Keratinocyte (primary cell): ENCODE data around the gene HNRNPDL. TPM values are rescaled to one million over a fixed set of nuclear protein-coding genes. Genes with fewer than 3 reads are reported as not detected.

Experiments
- DNase-seq: peaks from one replicate; pipeline ENCODE4 v3.0.0-alpha.2; 2011; ENCODE audit warnings: low read depth, missing footprints, low spot score
- FAIRE-seq: peaks from 2 replicates; lab custom pipeline; 2011; peaks lifted over from hg19 to GRCh38; lab: Jason Lieb, UNC
- H2AFZ ChIP-seq: 2 replicates; pipeline ENCODE4 v1.6.0; 2012; ENCODE audit warnings: low read length, control low read depth, inconsistent platforms; ENCODE audit not compliant: control insufficient read depth
- H3K27ac ChIP-seq: 2 replicates; pipeline ENCODE4 v1.5.1; 2011; ENCODE audit warnings: low read length; ENCODE audit not compliant: control insufficient read depth, insufficient read depth
- H3K27me3 ChIP-seq: 3 replicates; pipeline ENCODE4 v1.6.0; 2011; ENCODE audit warnings: low read length; ENCODE audit not compliant: control insufficient read depth, insufficient read depth; ENCODE audit errors: extremely low read depth
- H3K36me3 ChIP-seq, 2 experiments: 2 replicates in 1 of 2; 3 replicates in 1 of 2; pipeline ENCODE4 v1.5.1; 2011; ENCODE audit warnings: low read length in 2 of 2, mild to moderate bottlenecking in 1 of 2; ENCODE audit not compliant: control insufficient read depth in 2 of 2, insufficient read depth in 2 of 2; ENCODE audit errors: extremely low read depth in 1 of 2
- H3K4me1 ChIP-seq: 3 replicates; pipeline ENCODE4 v1.5.1; 2011; ENCODE audit warnings: low read length; ENCODE audit not compliant: control insufficient read depth, insufficient read depth; ENCODE audit errors: extremely low read depth
- H3K4me2 ChIP-seq: 3 replicates; pipeline ENCODE4 v1.6.0; 2011; ENCODE audit warnings: low read depth, low read length; ENCODE audit not compliant: control insufficient read depth, insufficient read depth; ENCODE audit errors: extremely low read depth
- H3K4me3 ChIP-seq, 3 experiments: fragments of 200-600 bp in 1 of 3; sonication (generic) in 1 of 3; 2 replicates in 2 of 3; 3 replicates in 1 of 3; pipeline ENCODE4 v1.5.1; 2011 to 2016; ENCODE audit warnings: low read length in 3 of 3, mild to moderate bottlenecking in 3 of 3, control low read depth in 2 of 3, inconsistent platforms in 1 of 3, low read depth in 1 of 3, mixed read lengths in 1 of 3, mixed run types in 1 of 3, moderate library complexity in 1 of 3; ENCODE audit not compliant: control insufficient read depth in 2 of 3, insufficient read depth in 2 of 3; ENCODE audit errors: extremely low read depth in 1 of 3
- H3K79me2 ChIP-seq: 2 replicates; pipeline ENCODE4 v1.6.0; 2012; ENCODE audit warnings: low read length; ENCODE audit not compliant: control insufficient read depth, insufficient read depth
- H3K9ac ChIP-seq: 3 replicates; pipeline ENCODE4 v1.6.0; 2011; ENCODE audit warnings: low read length; ENCODE audit not compliant: control insufficient read depth, insufficient read depth; ENCODE audit errors: extremely low read depth
- H3K9me1 ChIP-seq: 3 replicates; pipeline ENCODE4 v1.6.0; 2011; ENCODE audit warnings: low read length; ENCODE audit not compliant: control insufficient read depth, insufficient read depth; ENCODE audit errors: extremely low read depth
- H3K9me3 ChIP-seq: 2 replicates; pipeline ENCODE4 v1.5.1; 2012; ENCODE audit warnings: low read depth, low read length; ENCODE audit not compliant: control insufficient read depth
- H4K20me1 ChIP-seq: 3 replicates; pipeline ENCODE4 v1.6.0; 2011; ENCODE audit warnings: low read length; ENCODE audit not compliant: control insufficient read depth, insufficient read depth; ENCODE audit errors: extremely low read depth
- CTCF ChIP-seq, 3 experiments: IDR thresholded peaks in 1 of 3; conservative IDR thresholded peaks in 1 of 3; optimal IDR thresholded peaks in 1 of 3; 2 replicates in 2 of 3; 3 replicates in 1 of 3; pipeline versions ENCODE3 to v1.5.1; 2011; ENCODE audit warnings: low read length in 3 of 3, mild to moderate bottlenecking in 3 of 3, moderate library complexity in 2 of 3, control low read depth in 1 of 3, inconsistent platforms in 1 of 3; ENCODE audit not compliant: insufficient read depth in 2 of 3; ENCODE audit errors: extremely low read depth in 1 of 3
- EZH2 ChIP-seq: IDR thresholded peaks from one replicate; pipeline ENCODE4 v1.6.1; 2012; ENCODE audit warnings: inconsistent platforms, mild to moderate bottlenecking, low read length, moderate library complexity
- dilution Hi-C: fragments of 300-500 bp; cut with MboI; formaldehyde crosslinking; loops from one replicate; pipeline ENCODE4 v1.7.0; 2020; ENCODE audit warnings: low sequenced_read_pairs; ENCODE audit not compliant: extremely low pct_ligation_motif_present
- polyA plus RNA-seq, 5 experiments: library from polyadenylated mRNA; depleted of rRNA in 3 of 5; stranded (reverse) in 3 of 5; stranded (forward) in 1 of 5; unstranded in 1 of 5; fragments of >200 nt; gene quantifications; 1 replicate in 1 of 5; 2 replicates in 3 of 5; 3 replicates in 1 of 5; pipeline versions ENCODE4 v1.2.1 to v1.2.3, GENCODE V29; 2011 to 2012; ENCODE audit warnings: missing spikeins in 2 of 5, low read depth in 1 of 5, low replicate concordance in 1 of 5

HNRNPDL gene
- polyA plus RNA-seq, 1 donor (not counting 4 experiments of a cell fraction or from before 2014, with no cell fraction given), result 292 TPM

DNA sequence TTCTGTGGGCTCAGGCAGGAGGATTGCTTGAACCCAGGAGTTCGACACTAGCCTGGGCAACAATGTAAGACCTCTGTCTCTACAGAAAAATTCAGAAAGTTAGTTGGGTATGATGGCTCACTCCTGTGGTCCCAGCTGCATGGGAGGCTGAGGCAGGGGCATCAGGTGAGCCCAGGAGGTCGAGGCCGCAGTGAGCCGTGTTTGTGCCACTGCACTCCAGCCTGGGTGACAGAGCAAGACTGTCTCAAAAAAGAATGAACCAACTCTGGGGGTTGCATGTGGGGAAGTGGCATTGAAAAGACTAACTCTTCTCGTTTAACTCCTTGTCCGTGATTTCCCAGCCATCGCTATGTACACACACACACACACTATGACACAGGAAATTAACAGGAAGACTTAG lies 27.0 kb upstream of the HNRNPDL start:
- Histone ChIP-seq H3K4me1 (no peaks in the 10 kb centered on the region), H3K79me2 (peaks cover 8% of the 10 kb centered on the region), H2AFZ (no peak overlapping the region), H3K27me3 (no peaks in the 10 kb centered on the region), H3K4me2 (no peak overlapping the region), H3K9me1 (no peaks in the 10 kb centered on the region), H3K36me3 (peaks cover 14 to 21% of the 10 kb centered on the region in 2 experiments), H3K27ac (no peak overlapping the region), H3K4me3 (no peak overlapping the region), H3K9ac (no peak overlapping the region), H3K9me3 (no peaks in the 10 kb centered on the region), H4K20me1 (no peaks in the 10 kb centered on the region)
- FAIRE-seq (no peak), DNase-seq (no peak)
- dilution Hi-C loops, result no loop called here
- TF ChIP-seq EZH2, result no peak
- no peak for TF ChIP-seq CTCF (optimal IDR thresholded peaks at IDR 0.05 in 1 of 3, IDR thresholded peaks at IDR 0.05 in 1 of 3, conservative IDR thresholded peaks at IDR 0.05 in 1 of 3; ENCODE audit: extremely low read depth in 1 of 3, insufficient read depth in 2 of 3, low read length in 3 of 3)

DNA sequence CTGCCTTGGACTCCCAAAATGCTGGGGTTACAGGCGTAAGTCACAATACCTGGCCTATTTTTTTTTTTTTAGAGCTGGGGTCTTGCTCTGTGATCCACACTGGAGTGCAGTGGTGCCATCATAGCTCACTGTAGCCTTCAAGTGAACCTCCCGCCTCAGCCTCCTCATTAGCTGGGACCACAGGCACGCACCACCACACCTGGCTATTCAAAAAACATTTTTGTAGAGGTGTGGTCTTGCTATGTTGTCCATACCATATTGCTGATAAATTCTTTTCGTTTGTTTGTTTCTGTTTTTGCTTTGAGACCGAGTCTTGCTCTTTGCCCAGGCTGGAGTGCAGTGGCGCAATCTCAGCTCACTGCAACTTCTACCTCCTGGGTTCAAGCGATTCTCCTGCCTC lies 21.8 kb upstream of the HNRNPDL start:
- no peak for TF ChIP-seq CTCF (optimal IDR thresholded peaks at IDR 0.05 in 1 of 3, IDR thresholded peaks at IDR 0.05 in 1 of 3, conservative IDR thresholded peaks at IDR 0.05 in 1 of 3; ENCODE audit: extremely low read depth in 1 of 3, insufficient read depth in 2 of 3, low read length in 3 of 3)
- no peak for TF ChIP-seq EZH2
- Histone ChIP-seq H3K27ac (no peak overlapping the region), H3K9me3 (no peaks in the 10 kb centered on the region), H3K4me1 (no peaks in the 10 kb centered on the region), H3K4me3 (no peak overlapping the region), H3K9ac (no peak overlapping the region), H2AFZ (no peak overlapping the region), H3K27me3 (no peaks in the 10 kb centered on the region), H4K20me1 (no peaks in the 10 kb centered on the region), H3K9me1 (no peaks in the 10 kb centered on the region), H3K4me2 (no peak overlapping the region), H3K79me2 (peaks cover 39% of the 10 kb centered on the region), H3K36me3 (peaks cover 18% of the 10 kb centered on the region in 2 experiments)
- dilution Hi-C loops, result no loop called here
- DNase-seq (no peak), FAIRE-seq (no peak)
